Heart left ventricle (tissue), 16 donors: ENCODE results near the gene LRRC75B. TPM values are rescaled to one million over a fixed set of nuclear protein-coding genes. Genes with fewer than 3 reads are reported as not detected.
A peak's percentile ranks its signal among the peaks of the same experiment; 100 is the strongest.
"Not testable (repeated sequence)": the region's sequence is repeated elsewhere in the genome, so short reads cannot be mapped to it uniquely, and the experiment has no call there.

Experiments
- ATAC-seq, 4 donors: fragments of 200-7000 bp; cut with Tn5 transposase; one replicate each; pipeline ENCODE4 v1.9.1; 2020 to 2022; ENCODE audit warnings: moderate library complexity in 4 of 4, mild to moderate bottlenecking in 3 of 4, moderate number of reproducible peaks in 1 of 4
- DNase-seq, 5 donors: peaks; one replicate each; pipeline ENCODE4 v3.0.0-alpha.2; 2020
- H3K27ac ChIP-seq, 12 donors: fragments of 200-600 bp; sonication (generic) in 4 of 12; one replicate each; pipeline versions ENCODE4 v1.5.0 to v1.8.0; 2016 to 2022; ENCODE audit warnings: mild to moderate bottlenecking in 2 of 12
- H3K27me3 ChIP-seq, 9 donors: fragments of 200-600 bp; sonication (generic) in 2 of 9; one replicate each; pipeline versions ENCODE4 v1.5.1 to v1.8.0; 2016 to 2022; ENCODE audit warnings: mild to moderate bottlenecking in 3 of 9
- H3K36me3 ChIP-seq, 9 donors: fragments of 200-600 bp; sonication (generic) in 2 of 9; one replicate each; pipeline versions ENCODE4 v1.5.0 to v1.8.0; 2018 to 2022; ENCODE audit warnings: mild to moderate bottlenecking in 2 of 9
- H3K4me1 ChIP-seq, 12 donors: fragments of 200-600 bp; sonication (generic) in 4 of 12; one replicate each; pipeline versions ENCODE4 v1.5.0 to v1.8.0; 2016 to 2022; ENCODE audit warnings: mild to moderate bottlenecking in 3 of 12
- H3K4me3 ChIP-seq, 12 donors: fragments of 200-600 bp; sonication (generic) in 4 of 12; one replicate each; pipeline versions ENCODE4 v1.5.0 to v1.8.0; 2017 to 2022; ENCODE audit warnings: mild to moderate bottlenecking in 9 of 12, moderate library complexity in 4 of 12
- H3K9me3 ChIP-seq, 12 donors: fragments of 200-600 bp; sonication (generic) in 4 of 12; one replicate each; pipeline versions ENCODE4 v1.5.0 to v1.8.0; 2016 to 2022; ENCODE audit warnings: mild to moderate bottlenecking in 1 of 12
- CTCF ChIP-seq, 12 donors: fragments of 200-600 bp; sonication (generic) in 4 of 12; IDR thresholded peaks; one replicate each; pipeline versions ENCODE4 v1.5.0 to v1.8.0; 2018 to 2022; ENCODE audit warnings: antibody characterized with exemption in 12 of 12, mild to moderate bottlenecking in 5 of 12
- POLR2A ChIP-seq, 2 donors: fragments of 450-650 bp; IDR thresholded peaks; one replicate each; pipeline ENCODE4 v1.6.1; 2017; ENCODE audit warnings: antibody characterized with exemption in 2 of 2, mild to moderate bottlenecking in 2 of 2, moderate library complexity in 2 of 2
- WGBS, 4 donors: extraction: QIAGEN DNeasy Blood & Tissue Kit in 2 of 4; methylation state at CpG; one replicate each; pipeline versions ENCODE4 v1.1.5 to v1.1.7; 2013 to 2018; 5-methylcytosine and 5-hydroxymethylcytosine counted together
- intact Hi-C, 10 donors: fragments of 100-400 bp; cut with DNase I; formaldehyde crosslinking; loops; one replicate each; pipeline versions ENCODE4 v1.11.1 to v1.14.2; 2022
- long read RNA-seq, 3 donors: library from polyadenylated mRNA; unstranded; transcript quantifications; one replicate each; pipeline ENCODE4 v2.0.0, GENCODE V29; 2020 to 2021
- polyA plus RNA-seq, 2 donors: library from polyadenylated mRNA; stranded (reverse); fragments of 200-250 nt; gene quantifications; one replicate each; pipeline ENCODE4 v1.2.3, GENCODE V29; 2013
- total RNA-seq, 9 donors: library from RNA; depleted of rRNA in 2 of 9; stranded (reverse); fragments of >200 nt in 2 of 9; fragmentation: NEBNext Ultra II Directional in 3 of 9; extraction: Animal tissue kit (Norgen Biotek cat#: 25700) in 3 of 9; gene quantifications; one replicate each; pipeline versions ENCODE4 v1.1.0 to v1.2.4, GENCODE V29; 2016 to 2023
- donor health status: ischemic (EF 13 %, LVEDD 7.1; RV severe dilation, severe dysfunction).
- donor health status: healthy with polysubstance abuse.
- donor health status: DM: no; HTN: yes; CAD: no.
- donor health status: DM: no; HTN: no; CAD: no.
- donor health status: ischemic (EF 25% LVEDD 6.9; RV normal size, moderate dysfunction).
- donor health status: ischemic (EF 25% LVEDD 5.7; RV mildly dilated, moderate dysfunction).
- donor health status: healthy.
- donor health status: DM: yes; HTN: yes; CAD: no.
- donor health status: ischemic (EF 35%, LVEDD 5.7; RV mildly dilated, moderate dysfunction).
- donor health status: nonischemic (EF 11% LVEDD 7.7; RV severe dilation, severe dysfunction).
- donor health status: DM: yes; HTN: yes; CAD: no.
- donor health status: PGD.
- donor health status: ischemic (EF 29% LVEDD 5.4; RV normal size, mild dysfunction).
- donor health status: nonischemic (EF 23%, LVEDD 6.1; RV moderate dilation, normal function).

Gene LRRC75B
- total RNA-seq (1 to 10 TPM; 3.7 to 6.5 (median 4.5) TPM), polyA plus RNA-seq (1 to 10 TPM; 2.6 to 8.0 TPM)
- long read RNA-seq, donor 1, partial matches to known transcripts, result 1 of 11 reads
- long read RNA-seq, donor 1, other reads (novel, unspliced or antisense), result 5 of 11 reads
- long read RNA-seq, donor 2, partial matches to known transcripts, result 1 of 8 reads
- long read RNA-seq, donor 2, other reads (novel, unspliced or antisense), result 6 of 8 reads
- long read RNA-seq, donor 3, transcript LRRC75B-201 (4 exons, 1,238 nt), result major isoform, 5 of 6 reads
- long read RNA-seq, donor 3, partial matches to known transcripts, result 0 of 6 reads
- long read RNA-seq, donor 3, other reads (novel, unspliced or antisense), result 1 of 6 reads

GRCh38 chr22:24592851-24593558 lies at the start of gene LRRC75B:
Gene LRRC75B, minus strand, starts transcription at chr22:24593073. Its CDS starts 34 bp downstream, at chr22:24593039.
- ATAC-seq (peak; percentile 90 to 96 (median 94)), DNase-seq (peak; percentile 88 to 94 (median 93))
- 5 to 12% (median 7%) methylated on average over 26 to 72 of the region's 72 CpGs for WGBS, 4 donors
- Histone ChIP-seq H3K27ac (peak within 1 kb of the TSS; percentile 21 to 88 (median 64)), H3K36me3 (peaks cover 0 to 12% (median 5%) of the 10 kb centered on the region in 9 donors), H3K4me1 (peaks cover 0 to 18% (median 4%) of the 10 kb centered on the region in 12 donors), H3K9me3 (no peaks in the 10 kb centered on the region), H3K27me3 (no peaks in the 10 kb centered on the region), H3K4me3 (peak within 1 kb of the TSS; percentile 44 to 86 (median 66))
- TF ChIP-seq POLR2A (IDR thresholded peaks at IDR 0.05), result peak in 1 of 2 donors; percentile 41
- TF ChIP-seq CTCF (IDR thresholded peaks at IDR 0.05), result no peak
- intact Hi-C loops, result no loop called here

GRCh38 chr22:24642307-24642706 lies 49.4 kb upstream of the LRRC75B start:
- H3K4me3 ChIP-seq, H3K4me1 ChIP-seq, ATAC-seq, H3K27me3 ChIP-seq, H3K36me3 ChIP-seq, DNase-seq, H3K27ac ChIP-seq: not testable (repeated sequence)
- H3K9me3 ChIP-seq, result peaks cover 0 to 12% (median 0%) of the 10 kb centered on the region in 12 donors
- 63 to 100% (median 83%) methylated on average over 1 of the region's 1 CpG for WGBS, 4 donors
- intact Hi-C loops, result loop anchor here in 2 of 10 donors (10.0 kb wide), 2 partner anchors 112 to 122 kb away; no protein-coding TSS in a partner anchor

- H3K4me3 ChIP-seq, ATAC-seq, H3K27me3 ChIP-seq, intact Hi-C loops, H3K27ac ChIP-seq, DNase-seq, H3K36me3 ChIP-seq: not testable (repeated sequence)
- WGBS, 4 donors, result 86 to 94% (median 92%) methylated on average over 3 of the region's 3 CpGs
- Histone ChIP-seq H3K9me3 (peaks cover 0 to 12% (median 0%) of the 10 kb centered on the region in 12 donors), H3K4me1 (peaks cover 0 to 12% (median 0%) of the 10 kb centered on the region in 12 donors)
Observed at GRCh38 chr22:24636513-24636912, 43.6 kb upstream of the LRRC75B start.

GRCh38 chr22:24634776-24635389 lies 42.0 kb upstream of the LRRC75B start:
- H3K27ac ChIP-seq, ATAC-seq, H3K36me3 ChIP-seq, H3K9me3 ChIP-seq, DNase-seq, intact Hi-C loops, H3K27me3 ChIP-seq, H3K4me3 ChIP-seq: not testable (repeated sequence)
- H3K4me1 ChIP-seq, result peaks cover 0 to 14% (median 0%) of the 10 kb centered on the region in 12 donors
- WGBS, 4 donors, result 43 to 47% (median 45%) methylated on average over 8 to 10 of the region's 10 CpGs

- H3K4me1 ChIP-seq, result peaks cover 0 to 14% (median 0%) of the 10 kb centered on the region in 12 donors
- intact Hi-C loops, H3K36me3 ChIP-seq, H3K9me3 ChIP-seq, H3K27me3 ChIP-seq, H3K4me3 ChIP-seq, DNase-seq, H3K27ac ChIP-seq, ATAC-seq: not testable (repeated sequence)
- WGBS, 4 donors, result 53 to 62% (median 57%) methylated on average over 15 to 16 of the region's 16 CpGs
Observed at GRCh38 chr22:24633231-24634023, 40.6 kb upstream of the LRRC75B start.

GRCh38 chr22:24632642-24633041 lies 39.8 kb upstream of the LRRC75B start:
- H3K27me3 ChIP-seq, H3K27ac ChIP-seq, H3K4me3 ChIP-seq, H3K9me3 ChIP-seq, DNase-seq, H3K36me3 ChIP-seq, intact Hi-C loops, ATAC-seq: not testable (repeated sequence)
- H3K4me1 ChIP-seq, result peaks cover 0 to 14% (median 0%) of the 10 kb centered on the region in 12 donors
- WGBS, 4 donors, result 17 to 29% (median 19%) methylated on average over 5 to 12 of the region's 13 CpGs

- ATAC-seq, H3K4me3 ChIP-seq, H3K36me3 ChIP-seq, intact Hi-C loops, H3K9me3 ChIP-seq, H3K27me3 ChIP-seq: not testable (repeated sequence)
- 56 to 86% (median 66%) methylated on average over 5 to 16 of the region's 16 CpGs for WGBS, 4 donors
- H3K27ac ChIP-seq, result peak overlapping the region in 2 of 12 donors; percentile 9 to 22
- peaks cover 0 to 14% (median 0%) of the 10 kb centered on the region in 12 donors for H3K4me1 ChIP-seq
- peak in 4 of 5 donors; percentile 22 to 44 (median 29) for DNase-seq
Observed at GRCh38 chr22:24631430-24632122, 38.7 kb upstream of the LRRC75B start.

GRCh38 chr22:24630812-24631427 lies 38.0 kb upstream of the LRRC75B start:
- ATAC-seq, H3K27me3 ChIP-seq, H3K9me3 ChIP-seq, H3K36me3 ChIP-seq, DNase-seq, H3K4me3 ChIP-seq, intact Hi-C loops: not testable (repeated sequence)
- 55 to 68% (median 61%) methylated on average over 7 of the region's 7 CpGs for WGBS, 4 donors
- Histone ChIP-seq H3K4me1 (peaks cover 0 to 14% (median 0%) of the 10 kb centered on the region in 12 donors), H3K27ac (peak overlapping the region in 1 of 12 donors; percentile 9)
